Endothelial cell of umbilical vein (primary cell): Measurements from ENCODE around the gene SFMBT2. TPM values are rescaled to one million over a fixed set of nuclear protein-coding genes. Genes with fewer than 3 reads are reported as not detected.

Experiments
- BruUV-seq: library from RNA; stranded (reverse); fragments of 400-500 nt; replicated peaks from 2 replicates; lab custom pipeline; 2021; lab: Mats Ljungman, UMichigan
- CTCF ChIA-PET: fragments of 300-600, 350-600 bp; sonication (Branson Sonifier 250); formaldehyde crosslinking; loops from one replicate; lab custom pipeline; 2021; ENCODE audit warnings: antibody characterized with exemption, inconsistent platforms; lab: Charles Lee
- POLR2A ChIA-PET: fragments of 300-600, 350-600 bp; sonication (Branson Sonifier 250); formaldehyde crosslinking; loops from one replicate; lab custom pipeline; 2021; ENCODE audit warnings: antibody characterized with exemption, inconsistent platforms; lab: Charles Lee
- DNase-seq: peaks from one replicate; pipeline ENCODE4 v3.0.0-alpha.2; 2011; ENCODE audit warnings: low read depth, low spot score
- FAIRE-seq: peaks from 2 replicates; lab custom pipeline; 2011; peaks lifted over from hg19 to GRCh38; lab: Jason Lieb, UNC
- H2AFZ ChIP-seq: 2 replicates; pipeline ENCODE4 v1.6.0; 2012; ENCODE audit warnings: low read depth, low read length, control low read depth, inconsistent platforms
- H3K27ac ChIP-seq: 2 replicates; pipeline ENCODE4 v1.5.1; 2011; ENCODE audit warnings: low read depth, mild to moderate bottlenecking, control low read depth, low read length, moderate library complexity; ENCODE audit not compliant: insufficient read depth
- H3K27me3 ChIP-seq, 2 experiments: 2 replicates each; pipeline versions ENCODE4 v1.6.0 to v1.6.1; 2011; ENCODE audit warnings: low read length in 2 of 2, mixed read lengths in 1 of 2; ENCODE audit not compliant: control insufficient read depth in 2 of 2, insufficient read depth in 2 of 2
- H3K36me3 ChIP-seq, 2 experiments: 2 replicates in 1 of 2; 3 replicates in 1 of 2; pipeline ENCODE4 v1.5.1; 2011; ENCODE audit warnings: low read length in 2 of 2, mild to moderate bottlenecking in 1 of 2, moderate library complexity in 1 of 2; ENCODE audit not compliant: control insufficient read depth in 2 of 2, insufficient read depth in 2 of 2; ENCODE audit errors: extremely low read depth in 1 of 2
- H3K4me1 ChIP-seq: 3 replicates; pipeline ENCODE4 v1.5.1; 2011; ENCODE audit warnings: mild to moderate bottlenecking, low read length; ENCODE audit not compliant: control insufficient read depth, insufficient read depth; ENCODE audit errors: extremely low read depth
- H3K4me2 ChIP-seq: 2 replicates; pipeline ENCODE4 v1.6.1; 2011; ENCODE audit warnings: low read length, control low read depth, mixed read lengths; ENCODE audit not compliant: insufficient read depth
- H3K4me3 ChIP-seq, 3 experiments: fragments of 200-600 bp in 1 of 3; sonication (generic), shearing (Covaris generic) in 1 of 3; replicated peaks in 1 of 3; 2 replicates each; pipeline ENCODE4 v1.5.1; 2011 to 2016; ENCODE audit warnings: control low read depth in 3 of 3, low read length in 3 of 3, mild to moderate bottlenecking in 2 of 3, inconsistent platforms in 1 of 3, low read depth in 1 of 3, moderate library complexity in 1 of 3; ENCODE audit not compliant: insufficient read depth in 1 of 3
- H3K79me2 ChIP-seq: 2 replicates; pipeline ENCODE4 v1.6.0; 2012; ENCODE audit warnings: low read length, inconsistent platforms; ENCODE audit not compliant: control insufficient read depth, insufficient read depth
- H3K9ac ChIP-seq: replicated peaks from 2 replicates; pipeline ENCODE3; 2011; ENCODE audit warnings: low read length, control low read depth; ENCODE audit not compliant: insufficient read depth; ENCODE audit errors: extremely low read depth
- H3K9me1 ChIP-seq: replicated peaks from 3 replicates; pipeline ENCODE4 v1.6.0; 2011; ENCODE audit warnings: mild to moderate bottlenecking, low read length; ENCODE audit not compliant: control insufficient read depth, insufficient read depth; ENCODE audit errors: extremely low read depth
- H3K9me3 ChIP-seq: replicated peaks from 2 replicates; pipeline ENCODE4 v1.5.1; 2012; ENCODE audit warnings: low read length, inconsistent platforms; ENCODE audit not compliant: control insufficient read depth, insufficient read depth
- H4K20me1 ChIP-seq: replicated peaks from 2 replicates; pipeline ENCODE3; 2011; ENCODE audit warnings: mild to moderate bottlenecking, low read length; ENCODE audit not compliant: control insufficient read depth, insufficient read depth; ENCODE audit errors: extremely low read depth
- EZH2 ChIP-seq: IDR thresholded peaks from 2 replicates; pipeline ENCODE4 v1.6.1; 2012; ENCODE audit warnings: borderline replicate concordance, low read depth, mild to moderate bottlenecking, moderate library complexity, low read length, inconsistent platforms; ENCODE audit not compliant: severe bottlenecking
- FOS ChIP-seq: IDR thresholded peaks from 2 replicates; pipeline ENCODE4 v1.6.1; 2011; ENCODE audit warnings: mild to moderate bottlenecking, low read length, moderate library complexity, borderline replicate concordance; ENCODE audit not compliant: insufficient read depth
- GATA2 ChIP-seq: IDR thresholded peaks from 2 replicates; pipeline ENCODE4 v1.7.0; 2011; ENCODE audit warnings: low read depth, mild to moderate bottlenecking, moderate library complexity, mixed read lengths, low read length; ENCODE audit not compliant: insufficient read length, insufficient read depth
- JUN ChIP-seq: IDR thresholded peaks from 2 replicates; pipeline ENCODE4 v1.6.1; 2011; ENCODE audit warnings: borderline replicate concordance, low read depth; ENCODE audit not compliant: insufficient read length, insufficient read depth
- MYC ChIP-seq: IDR thresholded peaks from one replicate; pipeline ENCODE4 v1.6.1; 2011; ENCODE audit warnings: mild to moderate bottlenecking, low read depth, low read length
- POLR2A ChIP-seq: IDR thresholded peaks from 2 replicates; pipeline ENCODE4 v1.6.1; 2012; ENCODE audit warnings: low read depth, mild to moderate bottlenecking, control low read depth, low read length
- POLR2AphosphoS5 ChIP-seq: IDR thresholded peaks from 2 replicates; pipeline ENCODE4 v1.6.1; 2012; ENCODE audit warnings: low read depth, mild to moderate bottlenecking, control low read depth, low read length, moderate library complexity; ENCODE audit not compliant: insufficient read depth
- dilution Hi-C: fragments of 300-500 bp; cut with MboI; formaldehyde crosslinking; loops from one replicate; pipeline ENCODE4 v1.15.0; 2019; ENCODE audit warnings: low sequenced_read_pairs; ENCODE audit not compliant: extremely low pct_ligation_motif_present
- intact Hi-C: fragments of 100-400 bp; cut with micrococcal nuclease; formaldehyde crosslinking; loops from one replicate; pipeline ENCODE4 v1.10.0; 2022
- polyA plus RNA-seq, 4 experiments: library from polyadenylated mRNA; depleted of rRNA in 3 of 4; stranded (reverse) in 3 of 4; unstranded in 1 of 4; fragments of >200 nt; gene quantifications; 2 replicates each; pipeline versions ENCODE4 v1.2.1 to v1.2.3, GENCODE V29; 2011 to 2012; ENCODE audit warnings: missing spikeins in 1 of 4
- total RNA-seq: library from RNA; stranded (reverse); gene quantifications from 2 replicates; pipeline ENCODE4 v1.2.3, GENCODE V29; 2021
- TF ChIP-seq, protein P1 (sequence below): IDR thresholded peaks from 2 replicates; pipeline ENCODE4 v1.6.1; 2011; ENCODE audit not compliant: insufficient read depth, insufficient read length
- TF ChIP-seq, protein P2 (sequence below), 2 donors: IDR thresholded peaks; 1 replicate in 1 of 2; 2 replicates in 1 of 2; pipeline ENCODE4 v1.5.1; 2011; ENCODE audit warnings: low read length in 2 of 2, mild to moderate bottlenecking in 2 of 2, moderate library complexity in 2 of 2, control low read depth in 1 of 2, inconsistent platforms in 1 of 2, low read depth in 1 of 2; ENCODE audit not compliant: insufficient read depth in 1 of 2; ENCODE audit errors: extremely low read depth in 1 of 2

The SFMBT2 gene
- total and polyA plus RNA-seq, 2 donors (not counting 3 experiments of a cell fraction or from before 2014, with no cell fraction given), result 0.14 to 0.64 TPM

GRCh38 chr10:7359954-7360353 lies 50.9 kb downstream of the SFMBT2 start:
- Histone ChIP-seq H3K27ac (no peak overlapping the region), H3K9ac (no peak overlapping the region), H3K4me1 (no peaks in the 10 kb centered on the region), H3K4me2 (no peak overlapping the region), H3K79me2 (no peaks in the 10 kb centered on the region), H3K4me3 (no peak overlapping the region), H4K20me1 (no peaks in the 10 kb centered on the region), H3K36me3 (no peaks in the 10 kb centered on the region), H3K9me1 (no peaks in the 10 kb centered on the region), H3K9me3 (no peaks in the 10 kb centered on the region), H3K27me3 (no peaks in the 10 kb centered on the region), H2AFZ (no peak overlapping the region)
- POLR2A ChIA-PET, result no interaction called here
- CTCF ChIA-PET, result no interaction called here
- BruUV-seq, result no TSS peak
- intact Hi-C loops, result no loop called here
- dilution Hi-C loops, result no loop called here
- DNase-seq (no peak), FAIRE-seq (no peak)
- TF ChIP-seq POLR2A (no peak), GATA2 (no peak), POLR2AphosphoS5 (no peak), MYC (no peak), EZH2 (no peak), FOS (no peak), JUN (no peak)
- TF ChIP-seq, protein P1, sequence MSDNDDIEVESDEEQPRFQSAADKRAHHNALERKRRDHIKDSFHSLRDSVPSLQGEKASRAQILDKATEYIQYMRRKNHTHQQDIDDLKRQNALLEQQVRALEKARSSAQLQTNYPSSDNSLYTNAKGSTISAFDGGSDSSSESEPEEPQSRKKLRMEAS, result no peak

GRCh38 chr10:7359356-7359755 lies 51.5 kb downstream of the SFMBT2 start:
- Histone ChIP-seq H3K4me2 (no peak overlapping the region), H3K27me3 (no peaks in the 10 kb centered on the region), H3K27ac (no peak overlapping the region), H3K4me1 (no peaks in the 10 kb centered on the region), H4K20me1 (no peaks in the 10 kb centered on the region), H2AFZ (no peak overlapping the region), H3K79me2 (no peaks in the 10 kb centered on the region), H3K36me3 (no peaks in the 10 kb centered on the region), H3K4me3 (no peak overlapping the region), H3K9ac (no peak overlapping the region), H3K9me1 (no peaks in the 10 kb centered on the region), H3K9me3 (no peaks in the 10 kb centered on the region)
- FAIRE-seq, result no peak
- TF ChIP-seq GATA2 (no peak), POLR2AphosphoS5 (no peak), MYC (no peak), POLR2A (no peak), JUN (no peak), FOS (no peak), EZH2 (no peak)
- TF ChIP-seq, protein P2, sequence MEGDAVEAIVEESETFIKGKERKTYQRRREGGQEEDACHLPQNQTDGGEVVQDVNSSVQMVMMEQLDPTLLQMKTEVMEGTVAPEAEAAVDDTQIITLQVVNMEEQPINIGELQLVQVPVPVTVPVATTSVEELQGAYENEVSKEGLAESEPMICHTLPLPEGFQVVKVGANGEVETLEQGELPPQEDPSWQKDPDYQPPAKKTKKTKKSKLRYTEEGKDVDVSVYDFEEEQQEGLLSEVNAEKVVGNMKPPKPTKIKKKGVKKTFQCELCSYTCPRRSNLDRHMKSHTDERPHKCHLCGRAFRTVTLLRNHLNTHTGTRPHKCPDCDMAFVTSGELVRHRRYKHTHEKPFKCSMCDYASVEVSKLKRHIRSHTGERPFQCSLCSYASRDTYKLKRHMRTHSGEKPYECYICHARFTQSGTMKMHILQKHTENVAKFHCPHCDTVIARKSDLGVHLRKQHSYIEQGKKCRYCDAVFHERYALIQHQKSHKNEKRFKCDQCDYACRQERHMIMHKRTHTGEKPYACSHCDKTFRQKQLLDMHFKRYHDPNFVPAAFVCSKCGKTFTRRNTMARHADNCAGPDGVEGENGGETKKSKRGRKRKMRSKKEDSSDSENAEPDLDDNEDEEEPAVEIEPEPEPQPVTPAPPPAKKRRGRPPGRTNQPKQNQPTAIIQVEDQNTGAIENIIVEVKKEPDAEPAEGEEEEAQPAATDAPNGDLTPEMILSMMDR (IDR thresholded peaks at IDR 0.05; ENCODE audit: extremely low read depth in 1 of 2, insufficient read depth in 1 of 2, low read depth in 1 of 2, low read length in 2 of 2), result no peak
- TF ChIP-seq, protein P1, result no peak
- no peak for DNase-seq
- no TSS peak for BruUV-seq
- dilution Hi-C loops (no loop called here), intact Hi-C loops (no loop called here)
- ChIA-PET CTCF (no interaction called here), POLR2A (no interaction called here)
